ENCODE results near the gene DOCK9.

DNA sequence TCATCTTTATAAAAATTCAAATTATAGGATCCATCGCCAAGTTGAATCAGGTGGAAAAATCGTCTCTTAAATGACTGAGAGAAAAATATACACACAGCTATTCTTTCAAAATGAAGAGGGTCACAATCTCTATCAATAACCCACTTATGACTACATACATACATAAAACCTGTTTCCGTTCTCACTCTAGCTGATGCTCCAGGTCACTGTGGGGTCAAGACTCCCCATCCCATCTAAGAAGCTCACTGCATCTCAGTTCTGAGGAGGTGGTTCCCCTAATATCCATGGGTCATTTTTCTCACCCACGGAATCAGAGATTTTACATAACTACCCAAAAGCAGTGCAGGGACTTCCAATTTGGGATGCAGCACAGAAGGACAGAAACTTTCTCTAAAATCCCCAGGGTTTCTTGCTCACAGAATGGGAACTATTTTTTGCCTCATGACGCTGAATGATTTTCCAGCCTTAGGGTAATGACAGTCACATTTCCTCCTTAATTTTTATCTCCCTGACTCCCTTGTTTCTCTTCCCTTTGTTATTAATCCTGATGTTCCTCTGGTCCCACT lies 56.8 kb downstream of the DOCK9 start:
- TF ChIP-seq CHD2 (IDR thresholded peaks at IDR 0.05; ENCODE audit: low read length, partially characterized antibody) (no peak), CTCF (IDR thresholded peaks at IDR 0.05) (no peak), EP300 (IDR thresholded peaks at IDR 0.05; ENCODE audit: borderline replicate concordance in 1 of 2, low read depth in 1 of 2, low read length in 1 of 2) (no peak), RAD21 (IDR thresholded peaks at IDR 0.05; ENCODE audit: low read length) (no peak), GATA2 (CRISPR knock-in tag; IDR thresholded peaks at IDR 0.05) (no peak), FOXM1 (IDR thresholded peaks at IDR 0.05; ENCODE audit: low read depth) (no peak)

All from SK-N-SH (cell line).